Upper lobe of left lung (tissue), 4 donors: ENCODE data around the gene ZACN.

Experiments
- CTCF ChIP-seq, 6 experiments: fragments of 450-650 bp in 4 of 6; fragments of 200-600 bp in 2 of 6; sonication (generic) in 2 of 6; IDR thresholded peaks; one replicate each; pipeline ENCODE4 v1.5.1; 2016 to 2019; ENCODE audit warnings: antibody characterized with exemption in 6 of 6
- POLR2A ChIP-seq, 4 donors: fragments of 450-650 bp; IDR thresholded peaks; one replicate each; pipeline ENCODE4 v1.5.1; 2016 to 2017; ENCODE audit warnings: antibody characterized with exemption in 4 of 4, mild to moderate bottlenecking in 2 of 4

- no peak for TF ChIP-seq CTCF (IDR thresholded peaks at IDR 0.05)
- TF ChIP-seq POLR2A (IDR thresholded peaks at IDR 0.05) = no peak
These were observed 45.0 kb downstream of the ZACN start for GRCh38 chr17:76123749-76124581.
